A673 (cell line): ENCODE measurements around the gene GLUD1. TPM values are rescaled to one million over a fixed set of nuclear protein-coding genes. Genes with fewer than 3 reads are reported as not detected.

Experiments used
- BruUV-seq: library from RNA; stranded (reverse); fragments of 400-500 nt; replicated peaks from 2 replicates; lab custom pipeline; 2021; lab: Mats Ljungman, UMichigan
- CTCF ChIA-PET: fragments of 300-600 bp; sonication (Branson Sonifier 250); formaldehyde crosslinking; loops from one replicate; lab custom pipeline; 2022; ENCODE audit warnings: antibody characterized with exemption; lab: Charles Lee
- POLR2A ChIA-PET: fragments of 300-600 bp; sonication (Branson Sonifier 250); formaldehyde crosslinking; loops from one replicate; lab custom pipeline; 2022; ENCODE audit warnings: antibody characterized with exemption; ENCODE audit not compliant: low non-redundant PET; lab: Charles Lee
- DNase-seq: peaks from one replicate; pipeline ENCODE4 v3.0.0-alpha.2; 2015; ENCODE audit warnings: low spot score
- H3K27ac ChIP-seq: fragments of 200-600 bp; sonication (generic); 2 replicates; pipeline ENCODE4 v1.5.1; 2016; ENCODE audit warnings: mixed run types, low read depth, mild to moderate bottlenecking, mixed read lengths, antibody characterized with exemption, low read length; ENCODE audit not compliant: poor library complexity, severe bottlenecking
- H3K27me3 ChIP-seq: fragments of 200-600 bp; sonication (generic); replicated peaks from 2 replicates; pipeline ENCODE4 v1.6.1; 2017; ENCODE audit warnings: mixed run types, low read depth, mild to moderate bottlenecking, mixed read lengths, antibody characterized with exemption, low read length; ENCODE audit not compliant: insufficient read depth, poor library complexity
- H3K36me3 ChIP-seq: fragments of 200-600 bp; sonication (generic); 2 replicates; pipeline ENCODE4 v1.6.1; 2016; ENCODE audit warnings: mixed run types, mild to moderate bottlenecking, mixed read lengths, antibody characterized with exemption, low read length; ENCODE audit not compliant: insufficient read depth, poor library complexity, severe bottlenecking
- H3K4me1 ChIP-seq: fragments of 200-600 bp; sonication (generic); 2 replicates; pipeline ENCODE4 v1.6.1; 2017; ENCODE audit warnings: mixed run types, mild to moderate bottlenecking, mixed read lengths, antibody characterized with exemption, low read length; ENCODE audit not compliant: insufficient read depth, poor library complexity, severe bottlenecking
- H3K4me3 ChIP-seq: fragments of 200-600 bp; sonication (generic); 2 replicates; pipeline ENCODE4 v1.5.1; 2016; ENCODE audit warnings: low read depth, mixed run types, mild to moderate bottlenecking, mixed read lengths, low read length; ENCODE audit not compliant: poor library complexity, severe bottlenecking
- H3K9me3 ChIP-seq: fragments of 200-600 bp; sonication (generic); 2 replicates; pipeline ENCODE4 v1.6.1; 2016; ENCODE audit warnings: mixed run types, low read depth, mild to moderate bottlenecking, mixed read lengths, antibody characterized with exemption, low read length; ENCODE audit not compliant: poor library complexity, severe bottlenecking
- CTCF ChIP-seq: fragments of 300-800, 200-600 bp; sonication (generic); conservative IDR thresholded peaks from 2 replicates; pipeline ENCODE4 v1.5.1; 2017; ENCODE audit warnings: low read depth, mild to moderate bottlenecking, antibody characterized with exemption, low read length, moderate library complexity, mixed read lengths
- EZH2 ChIP-seq: fragments of 200-600 bp; sonication (generic); IDR thresholded peaks from 2 replicates; pipeline ENCODE4 v1.6.1; 2017; ENCODE audit warnings: borderline replicate concordance, low read depth, mild to moderate bottlenecking, mixed read lengths, antibody characterized with exemption, low read length; ENCODE audit not compliant: poor library complexity, severe bottlenecking
- intact Hi-C: fragments of 100-400 bp; cut with micrococcal nuclease; formaldehyde crosslinking; loops from one replicate; pipeline ENCODE4 v1.10.0; 2022; ENCODE audit not compliant: unreplicated experiment
- total RNA-seq: library from RNA; stranded (reverse); gene quantifications from 2 replicates; pipeline ENCODE4 v1.2.3, GENCODE V29; 2021

The GLUD1 gene
- total RNA-seq, 1 experiment from 2014 or later = 142 TPM

GRCh38 chr10:87060280-87060928, 34.2 kb downstream of the GLUD1 start:
- POLR2A ChIA-PET = no interaction called here
- TF ChIP-seq EZH2 = no peak
- no peak for TF ChIP-seq CTCF

GRCh38 chr10:87059401-87059800, 35.2 kb downstream of the GLUD1 start:
- no peak for DNase-seq
- H3K27ac ChIP-seq = no peak overlapping the region
- no peaks in the 10 kb centered on the region for H3K9me3 ChIP-seq
- intact Hi-C loops = no loop called here
- H3K27me3 ChIP-seq = no peaks in the 10 kb centered on the region
- H3K4me1 ChIP-seq = peaks cover 46% of the 10 kb centered on the region
- ChIA-PET CTCF (no interaction called here), POLR2A (no interaction called here)
- no peak overlapping the region for H3K4me3 ChIP-seq
- H3K36me3 ChIP-seq = peaks cover 61% of the 10 kb centered on the region
- TF ChIP-seq EZH2 = no peak
- no peak for TF ChIP-seq CTCF
- no TSS peak for BruUV-seq

More at GRCh38 chr10:87060280-87060928, 34.2 kb downstream of the GLUD1 start:
- H3K4me3 ChIP-seq = no peak overlapping the region
- H3K9me3 ChIP-seq = no peaks in the 10 kb centered on the region
- peaks cover 59% of the 10 kb centered on the region for H3K36me3 ChIP-seq
- BruUV-seq = no TSS peak
- H3K27ac ChIP-seq = no peak overlapping the region
- intact Hi-C loops = no loop called here
- no peaks in the 10 kb centered on the region for H3K27me3 ChIP-seq
- no peak for DNase-seq
- peaks cover 46% of the 10 kb centered on the region for H3K4me1 ChIP-seq
- CTCF ChIA-PET = no interaction called here

GRCh38 chr10:87058171-87058570, 36.5 kb downstream of the GLUD1 start:
- Histone ChIP-seq H3K36me3 (peaks cover 71% of the 10 kb centered on the region), H3K9me3 (no peaks in the 10 kb centered on the region), H3K27me3 (no peaks in the 10 kb centered on the region), H3K4me3 (no peak overlapping the region), H3K27ac (peak overlapping the region; percentile 65), H3K4me1 (peaks cover 50% of the 10 kb centered on the region)
- no TSS peak for BruUV-seq
- CTCF ChIA-PET = no interaction called here
- POLR2A ChIA-PET = no interaction called here
- DNase-seq = peak; percentile 95
- TF ChIP-seq CTCF (no peak), EZH2 (no peak)
- intact Hi-C loops = no loop called here
